Measurements from ENCODE around the gene PPP2R3C.
A peak's percentile ranks its signal among the peaks of the same experiment; 100 is the strongest.
"Not testable (repeated sequence)": the region's sequence is repeated elsewhere in the genome, so short reads cannot be mapped to it uniquely, and the experiment has no call there.

Gene PPP2R3C

DNA sequence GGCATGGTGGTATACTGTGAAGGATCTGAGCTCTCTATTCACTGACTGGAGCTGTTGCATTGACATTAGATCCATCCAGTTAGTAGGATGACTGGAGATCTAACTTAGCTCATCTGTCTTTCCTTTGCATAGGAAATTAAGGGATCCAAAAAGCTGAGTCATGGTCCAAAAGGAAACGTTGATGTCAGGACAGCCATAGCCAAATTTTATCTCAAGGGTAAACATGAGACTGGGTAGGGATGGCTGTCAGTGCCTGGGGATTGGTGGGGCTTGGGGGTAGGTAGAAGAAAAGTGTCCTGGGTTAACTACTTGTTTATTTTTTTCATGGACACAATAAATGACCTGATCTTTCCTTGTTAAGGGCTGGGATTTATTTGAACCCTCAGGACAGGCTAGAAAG is 71.1 kb downstream of the PPP2R3C start:
- DNase-seq, result no peak

DNA sequence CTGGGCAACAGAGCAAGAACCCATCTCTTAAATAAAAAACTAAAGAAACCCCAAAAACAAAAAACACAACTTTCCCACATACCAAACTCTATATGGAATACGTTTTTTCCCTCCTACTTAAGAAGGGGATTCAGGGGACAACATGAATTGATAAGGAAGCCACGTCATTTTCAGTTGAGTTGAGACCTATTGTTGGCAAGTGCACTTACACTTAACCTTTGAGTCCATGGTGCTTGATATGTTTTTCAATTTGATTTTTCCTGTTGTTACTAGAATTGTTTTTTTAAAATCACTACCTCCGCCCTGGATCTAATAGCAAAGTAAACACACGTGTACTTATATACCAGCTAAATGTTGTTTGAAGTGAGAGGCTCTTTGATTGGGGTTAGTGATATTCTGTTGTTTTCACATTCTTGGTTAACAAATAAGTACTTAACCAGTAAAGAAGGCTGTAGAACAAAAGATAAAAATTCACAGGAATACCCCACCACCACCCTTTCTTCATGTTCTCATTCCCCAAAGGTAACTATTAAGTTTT is 73.7 kb downstream of the PPP2R3C start:
- DNase-seq, result no peak

DNA sequence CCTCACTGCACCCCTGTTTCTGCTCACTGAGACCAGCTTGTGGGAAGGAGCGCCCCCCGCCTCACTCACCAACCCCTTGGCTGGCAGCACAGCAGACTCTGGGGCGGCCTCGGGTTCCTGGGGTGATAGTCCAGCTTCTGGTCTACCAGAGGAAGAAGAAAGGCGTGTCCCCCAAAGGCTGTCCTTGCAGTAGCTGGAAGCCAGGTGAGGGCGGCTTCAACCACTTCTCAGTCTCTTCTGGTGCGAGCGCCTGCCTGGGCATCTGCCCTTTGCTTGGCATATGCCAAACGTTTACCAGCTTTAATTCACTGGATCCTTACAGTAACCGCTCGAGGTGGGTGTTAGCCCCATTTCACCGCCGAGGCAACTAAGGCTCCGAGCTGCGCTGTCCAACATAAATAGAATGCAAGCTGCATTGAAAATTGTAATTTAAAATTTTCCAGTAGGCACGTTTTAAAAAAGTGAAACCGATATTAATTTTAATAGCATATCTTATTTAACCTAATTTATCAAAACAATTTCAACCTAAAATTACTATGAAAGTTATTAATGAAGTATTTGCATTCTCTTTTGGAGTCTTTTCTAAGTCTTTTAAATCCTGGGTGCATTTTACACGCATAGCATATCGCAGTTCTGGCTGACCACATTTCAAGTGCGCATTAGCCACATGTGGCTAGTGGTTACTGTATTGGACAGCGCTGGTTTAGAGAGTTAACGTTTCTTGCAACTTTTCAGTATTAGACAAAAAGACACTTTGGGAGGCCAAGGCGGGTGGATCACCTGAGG is 74.8 kb downstream of the PPP2R3C start:
- DNase-seq, result peak in 4 of 6 experiments; percentile 47 to 78 (median 61)

DNA sequence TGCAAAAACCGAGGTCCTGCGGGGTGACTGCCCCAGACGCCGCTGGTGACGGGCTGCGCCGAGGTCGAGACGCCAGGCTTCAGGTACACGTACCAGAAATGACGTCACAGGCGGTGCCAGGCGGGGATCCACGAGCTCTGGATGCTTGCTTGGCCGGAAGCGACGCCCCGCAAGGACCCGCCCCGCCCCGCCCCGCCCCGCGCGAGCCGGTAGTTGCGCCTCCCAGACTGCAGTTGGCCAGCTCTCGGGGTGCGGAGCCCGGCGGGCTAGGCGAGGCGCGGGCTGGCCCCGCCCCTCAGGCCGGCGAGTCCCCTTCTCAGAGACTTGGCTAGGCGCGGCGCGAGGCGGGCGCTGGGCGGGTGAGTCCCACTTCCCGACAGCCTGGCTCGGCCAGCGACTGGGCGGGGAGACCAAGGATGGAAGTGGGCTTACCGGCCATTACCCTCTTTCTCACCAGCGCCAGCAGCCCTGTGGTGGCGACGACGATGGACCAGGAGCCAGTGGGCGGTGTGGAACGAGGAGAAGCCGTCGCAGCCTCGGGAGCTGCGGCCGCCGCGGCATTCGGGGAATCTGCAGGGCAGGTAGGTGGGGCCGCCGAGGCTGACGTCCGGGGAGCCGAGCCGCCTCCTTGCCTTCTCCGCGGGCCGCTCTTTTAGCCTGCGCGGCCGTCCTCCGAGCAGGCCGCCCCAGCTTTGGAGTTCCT is 75.6 kb downstream of the PPP2R3C start, which contains the start of gene FAM177A1:
Gene FAM177A1 (plus strand): TSS at position 225 of the 703 bp plus-strand sequence. CDS start 192 bp downstream, at position 417.
- DNase-seq, result peak; percentile 96 to 99 (median 98)

DNA sequence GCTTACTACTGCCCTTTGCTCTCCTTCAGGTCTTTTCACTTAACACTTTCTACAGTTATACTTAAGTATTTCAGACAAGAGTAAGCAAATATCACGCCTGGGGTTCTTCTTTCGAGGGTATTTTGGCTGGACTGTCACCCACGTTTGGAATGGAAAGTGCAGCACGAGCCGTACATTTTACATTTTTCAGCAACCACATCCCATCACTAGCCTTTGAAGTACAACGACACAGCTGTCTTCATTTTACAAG is 76.1 kb downstream of the PPP2R3C start:
- no peak for DNase-seq

DNA sequence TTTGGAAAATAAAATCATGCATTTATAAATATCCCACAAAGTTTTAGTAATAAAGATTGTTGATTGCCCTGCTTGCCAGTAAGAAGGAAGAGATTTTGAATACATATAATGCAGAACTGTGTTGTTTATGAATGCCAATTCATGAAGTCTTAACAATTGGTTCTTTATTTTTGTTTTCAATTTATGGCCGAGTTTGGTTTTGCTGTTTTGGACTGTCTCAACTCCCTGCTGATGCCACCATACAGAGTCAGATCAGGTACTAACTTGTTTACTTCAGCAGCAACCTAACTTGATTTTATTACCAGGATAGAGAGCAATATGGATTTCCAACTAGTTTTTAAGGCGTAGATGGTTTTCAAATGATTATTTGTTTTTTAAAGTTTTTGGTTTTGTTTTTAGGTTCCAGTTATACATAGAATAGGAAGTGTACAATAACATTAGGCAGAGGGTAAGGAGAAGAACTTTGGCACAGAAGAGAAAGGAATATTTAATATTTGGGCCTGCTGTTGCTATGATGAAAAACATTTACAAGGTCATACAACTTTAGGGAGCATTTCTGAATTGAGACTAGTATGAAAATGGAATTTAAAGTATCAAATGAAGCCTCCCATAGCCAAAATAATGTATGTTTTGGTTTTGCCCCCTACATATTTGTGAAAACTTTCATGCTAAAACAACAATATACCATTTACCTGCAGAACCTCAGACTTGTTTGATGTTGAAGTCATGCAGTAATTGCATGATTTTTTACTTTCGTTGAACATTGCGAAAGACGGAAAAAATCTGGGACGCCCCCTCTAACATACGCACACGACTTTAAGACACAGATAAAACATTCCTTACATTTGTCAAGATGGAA is 76.6 kb downstream of the PPP2R3C start:
- DNase-seq, result peak in 1 of 6 experiments; percentile 53

DNA sequence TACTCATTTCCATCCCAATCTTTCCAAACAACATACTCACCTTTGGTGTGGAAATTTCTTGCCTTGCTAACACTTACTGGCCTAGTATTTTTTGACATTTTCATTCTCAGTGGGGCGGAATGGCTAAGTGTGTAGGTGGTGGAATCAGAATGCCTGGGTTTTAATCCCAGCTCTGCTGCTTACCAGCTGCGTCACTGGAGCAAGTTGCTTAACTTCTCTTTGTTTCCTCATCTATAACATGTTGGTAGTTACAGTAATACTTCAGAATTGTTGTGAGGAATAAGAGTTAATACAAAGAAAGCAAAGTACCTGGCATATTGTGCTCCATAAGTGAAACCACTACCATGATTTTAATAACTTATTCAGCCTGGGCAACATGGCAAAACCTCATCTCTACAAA is 78.7 kb downstream of the PPP2R3C start:
- no peak for DNase-seq

DNA sequence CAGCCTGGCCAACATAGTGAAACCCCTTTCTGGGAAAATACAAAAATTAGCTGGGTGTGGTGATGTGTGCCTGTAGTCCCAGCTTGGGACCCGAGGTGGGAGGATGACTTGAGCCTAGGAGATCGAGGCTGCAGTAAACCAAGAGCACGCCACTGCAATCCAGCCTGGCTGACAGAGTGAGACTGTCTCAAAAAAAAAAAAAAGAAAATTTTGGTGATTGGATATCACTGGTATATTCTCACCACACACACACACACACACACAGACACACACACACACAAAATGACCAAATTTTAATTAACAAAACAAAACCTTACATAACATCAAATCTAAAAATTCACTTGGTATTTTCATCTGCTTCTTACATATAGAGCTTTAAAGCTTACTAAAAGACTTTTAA is 79.2 kb downstream of the PPP2R3C start:
- DNase-seq, result no peak

DNA sequence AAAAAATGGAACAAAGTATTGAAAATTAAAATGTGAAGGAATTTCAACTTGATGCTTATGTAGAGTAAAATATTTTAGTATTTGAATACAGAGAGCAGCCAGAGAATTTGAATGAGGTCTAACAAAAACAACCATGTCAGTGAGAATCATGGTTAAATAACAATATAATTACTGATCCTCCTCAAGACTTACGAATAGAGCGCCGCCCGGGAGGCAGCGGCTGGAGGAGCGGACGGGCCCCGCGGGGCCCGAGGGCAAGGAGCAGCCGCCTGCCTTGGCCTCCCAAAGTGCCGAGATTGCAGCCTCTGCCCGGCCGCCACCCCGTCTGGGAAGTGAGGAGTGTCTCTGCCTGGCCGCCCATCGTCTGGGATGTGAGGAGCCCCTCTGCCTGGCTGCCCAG is 83.5 kb downstream of the PPP2R3C start:
- not testable (repeated sequence) for DNase-seq
